ENCODE measurements around the gene VCAM1. TPM values are rescaled to one million over a fixed set of nuclear protein-coding genes. Genes with fewer than 3 reads are reported as not detected.

Gene VCAM1
- total RNA-seq, 1 donor from 2014 or later: 1.8 TPM

- H3K27me3 ChIP-seq (ENCODE audit: control insufficient read depth, insufficient read depth, low read length): no peaks in the 10 kb centered on the region
- FAIRE-seq: no peak
- no peak overlapping the region for H3K4me3 ChIP-seq (ENCODE audit: low read depth, low read length)
- TF ChIP-seq CTCF (IDR thresholded peaks at IDR 0.05; ENCODE audit: insufficient read depth, low read length, severe bottlenecking): no peak
- peak; percentile 44 for DNase-seq (ENCODE audit: low read depth)
- H3K36me3 ChIP-seq (ENCODE audit: control insufficient read depth, insufficient read depth, low read length): no peaks in the 10 kb centered on the region
These were observed 17.2 kb downstream of the VCAM1 start for GRCh38 chr1:100736746-100737145.

GRCh38 chr1:100746542-100746932 is 27.0 kb downstream of the VCAM1 start:
- DNase-seq (ENCODE audit: low read depth) (peak; percentile 18), FAIRE-seq (no peak)
- Histone ChIP-seq H3K36me3 (ENCODE audit: control insufficient read depth, insufficient read depth, low read length) (no peaks in the 10 kb centered on the region), H3K27me3 (ENCODE audit: control insufficient read depth, insufficient read depth, low read length) (no peaks in the 10 kb centered on the region), H3K4me3 (ENCODE audit: low read depth, low read length) (no peak overlapping the region)
- TF ChIP-seq CTCF (IDR thresholded peaks at IDR 0.05; ENCODE audit: insufficient read depth, low read length, severe bottlenecking): no peak

GRCh38 chr1:100747771-100748170 is 28.2 kb downstream of the VCAM1 start:
- H3K27me3 ChIP-seq (ENCODE audit: control insufficient read depth, insufficient read depth, low read length): no peaks in the 10 kb centered on the region
- FAIRE-seq (no peak), DNase-seq (ENCODE audit: low read depth) (no peak)
- no peak for TF ChIP-seq CTCF (IDR thresholded peaks at IDR 0.05; ENCODE audit: insufficient read depth, low read length, severe bottlenecking)
- no peaks in the 10 kb centered on the region for H3K36me3 ChIP-seq (ENCODE audit: control insufficient read depth, insufficient read depth, low read length)
- no peak overlapping the region for H3K4me3 ChIP-seq (ENCODE audit: low read depth, low read length)

- H3K27me3 ChIP-seq (ENCODE audit: control insufficient read depth, insufficient read depth, low read length): no peaks in the 10 kb centered on the region
- DNase-seq (ENCODE audit: low read depth) (no peak), FAIRE-seq (no peak)
- no peak for TF ChIP-seq CTCF (IDR thresholded peaks at IDR 0.05; ENCODE audit: insufficient read depth, low read length, severe bottlenecking)
- H3K4me3 ChIP-seq (ENCODE audit: low read depth, low read length): no peak overlapping the region
- H3K36me3 ChIP-seq (ENCODE audit: control insufficient read depth, insufficient read depth, low read length): no peaks in the 10 kb centered on the region
These were observed 30.7 kb downstream of the VCAM1 start for GRCh38 chr1:100750005-100750885.

GRCh38 chr1:100752791-100753190 is 33.2 kb downstream of the VCAM1 start:
- Histone ChIP-seq H3K4me3 (ENCODE audit: low read depth, low read length) (no peak overlapping the region), H3K36me3 (ENCODE audit: control insufficient read depth, insufficient read depth, low read length) (no peaks in the 10 kb centered on the region), H3K27me3 (ENCODE audit: control insufficient read depth, insufficient read depth, low read length) (no peaks in the 10 kb centered on the region)
- DNase-seq (ENCODE audit: low read depth) (no peak), FAIRE-seq (no peak)
- no peak for TF ChIP-seq CTCF (IDR thresholded peaks at IDR 0.05; ENCODE audit: insufficient read depth, low read length, severe bottlenecking)
